NOMO-1 (cell line): ENCODE data around the gene THAP5.
A peak's percentile ranks its signal among the peaks of the same experiment; 100 is the strongest.
"Not testable (repeated sequence)": the region's sequence is repeated elsewhere in the genome, so short reads cannot be mapped to it uniquely, and the experiment has no call there.

Experiments
- DNase-seq, 2 experiments: peaks; one replicate each; lab custom pipeline; 2025; ENCODE audit not compliant: unreplicated experiment in 2 of 2; lab: John Stamatoyannopoulos, UW

THAP5 gene

DNA sequence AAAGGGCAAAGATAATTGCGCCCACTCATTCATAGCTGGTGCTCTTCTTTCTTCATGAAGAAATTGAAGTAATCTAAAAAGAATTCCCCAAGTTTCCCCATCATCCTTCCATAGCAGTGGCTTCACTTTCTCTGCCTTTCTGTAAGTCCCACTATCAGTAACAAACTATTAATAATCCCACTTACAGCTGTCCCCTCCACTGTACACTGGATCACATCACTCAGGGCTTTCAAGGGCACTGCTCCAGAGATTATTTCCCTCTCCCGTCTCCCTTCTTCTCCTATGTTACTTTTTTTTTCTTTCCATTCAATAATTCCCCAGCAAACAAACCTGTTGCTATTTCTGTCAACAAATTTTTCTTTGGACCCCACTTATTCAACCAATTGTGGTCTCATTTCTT is 16.3 kb upstream of the THAP5 start:
- no peak for DNase-seq

DNA sequence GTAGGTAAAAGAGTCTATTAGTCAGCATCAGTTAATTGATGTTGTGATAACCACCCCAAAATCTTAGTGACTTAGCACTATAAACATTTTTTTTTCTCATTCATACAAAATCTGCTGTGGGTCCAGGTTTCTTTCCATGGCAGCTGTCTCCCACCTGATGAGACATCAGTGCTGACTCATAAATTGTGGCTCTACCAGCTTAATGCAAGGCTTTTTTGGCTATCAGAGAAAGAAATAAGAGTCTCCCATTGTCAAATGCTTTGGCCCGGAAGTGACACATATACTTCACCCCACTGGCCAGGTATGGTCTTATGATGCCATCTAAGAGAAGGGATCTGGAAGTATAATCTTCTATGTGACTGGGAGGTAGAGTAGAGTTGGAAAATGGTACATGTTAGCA is 14.7 kb upstream of the THAP5 start:
- no peak for DNase-seq

DNA sequence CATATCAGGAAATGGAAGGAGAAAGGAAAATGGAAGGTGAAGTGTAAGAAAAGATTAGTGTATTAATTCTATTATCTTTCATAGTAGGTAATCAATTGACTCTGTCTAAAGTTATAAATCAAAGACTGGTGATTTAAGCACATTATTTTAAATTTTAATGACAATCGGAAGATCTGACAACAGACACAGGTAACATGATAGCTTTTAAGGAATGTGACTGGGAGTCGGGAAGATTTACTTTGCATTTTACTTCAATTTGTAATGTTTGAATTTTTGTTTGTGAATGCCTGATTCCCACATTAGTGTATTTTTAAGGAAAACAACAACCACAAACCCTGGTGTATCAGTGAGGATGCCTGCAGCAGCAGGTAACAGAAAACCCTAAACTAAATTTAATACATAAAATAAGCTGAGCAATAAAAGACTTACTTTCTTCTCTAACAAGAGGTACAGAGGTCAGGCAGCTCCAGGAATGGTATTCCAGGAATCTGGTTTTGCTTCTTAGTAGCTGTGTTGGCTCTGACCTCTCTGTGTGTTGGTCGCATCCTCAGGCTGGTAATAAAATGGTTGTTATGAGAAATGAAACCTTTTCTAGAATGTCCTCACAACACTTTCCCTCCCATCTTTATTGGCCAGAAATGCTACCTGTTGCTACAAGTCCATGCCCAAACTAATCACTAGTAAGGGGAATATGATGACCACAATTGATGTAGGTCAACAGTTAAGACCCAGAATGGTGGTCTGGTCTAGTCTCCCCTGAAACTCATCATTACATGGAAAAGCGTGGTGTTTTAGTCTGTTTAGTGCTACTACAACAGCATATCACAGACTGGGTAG is 12.4 kb upstream of the THAP5 start:
- DNase-seq = no peak

DNA sequence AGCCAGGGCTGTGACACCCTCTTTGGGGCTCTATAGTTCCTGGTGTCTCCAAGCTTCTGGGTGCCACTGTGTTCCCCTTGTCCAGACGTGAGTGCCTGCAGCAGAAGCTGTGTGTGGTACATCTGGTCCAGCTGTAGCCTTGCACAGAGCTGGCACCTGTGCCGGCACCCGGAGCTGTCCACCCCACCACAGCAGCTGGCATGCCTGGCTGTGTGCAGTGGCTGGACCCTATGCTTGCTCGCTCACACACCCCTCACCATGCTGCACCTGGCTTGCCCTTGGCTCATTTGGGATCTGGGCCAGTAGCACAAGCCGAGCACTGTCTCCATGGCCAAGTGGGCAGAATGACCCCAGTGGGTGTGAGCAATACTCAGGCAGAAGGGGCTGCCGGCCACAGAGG is 10.8 kb upstream of the THAP5 start:
- DNase-seq = no peak

DNA sequence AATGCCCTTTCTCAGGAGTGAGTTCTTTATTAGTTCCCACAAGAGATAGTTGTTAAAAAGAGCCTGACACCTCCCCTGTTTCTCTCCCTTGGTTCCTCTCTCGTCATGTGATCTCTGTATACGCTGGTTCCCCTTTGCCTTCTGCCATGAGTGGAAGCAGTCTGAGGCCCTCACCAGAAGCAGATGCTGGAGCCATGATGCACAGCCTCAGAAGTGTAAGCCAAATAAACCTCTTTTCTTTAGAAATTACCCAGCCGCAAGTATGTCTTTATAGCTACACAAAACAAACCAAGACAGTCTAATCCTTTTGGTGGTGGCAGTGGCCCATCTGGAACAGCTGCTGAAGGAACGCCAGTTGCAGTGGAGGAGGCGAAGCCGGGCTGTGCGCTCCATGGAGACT is 9.4 kb upstream of the THAP5 start:
- DNase-seq = no peak

DNA sequence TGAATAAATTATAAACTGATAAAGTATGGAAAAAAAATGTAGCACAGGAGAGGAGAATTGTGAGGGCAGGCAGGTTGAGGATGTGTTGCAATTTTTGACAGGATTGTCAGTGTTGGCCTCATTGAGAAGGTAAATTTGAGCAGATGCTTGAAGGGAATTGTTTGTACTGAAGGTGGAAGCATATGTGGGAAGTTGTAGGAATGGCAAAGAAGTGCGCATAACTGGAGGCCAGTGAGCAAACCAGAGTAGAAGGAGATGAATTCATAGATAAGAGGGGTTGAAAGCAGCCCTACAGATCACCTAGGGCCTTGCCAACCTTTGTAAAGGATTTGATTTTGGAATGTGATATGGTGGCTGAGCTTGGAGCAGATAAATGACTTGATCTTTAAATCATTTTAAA is 6.6 kb upstream of the THAP5 start:
- DNase-seq = no peak

DNA sequence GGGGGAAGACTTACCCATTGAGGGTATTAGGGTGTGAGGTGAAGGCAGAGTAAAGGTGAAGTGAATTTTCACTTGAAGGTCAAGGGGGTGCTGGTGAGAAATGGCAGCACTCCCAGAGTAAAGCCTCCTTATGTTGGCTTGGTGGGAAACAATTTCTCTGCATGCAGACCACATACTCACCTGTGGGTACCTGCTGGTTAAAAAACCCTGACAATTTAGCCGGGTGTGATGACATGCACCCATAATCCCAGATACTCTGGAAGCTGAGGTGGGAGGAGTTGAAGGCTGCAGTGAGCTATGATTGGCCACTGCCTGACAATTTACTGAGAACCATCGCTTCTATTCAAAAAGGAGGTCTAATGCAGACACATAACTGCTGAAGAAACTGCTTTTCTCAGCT is 5.7 kb upstream of the THAP5 start:
- no peak for DNase-seq

DNA sequence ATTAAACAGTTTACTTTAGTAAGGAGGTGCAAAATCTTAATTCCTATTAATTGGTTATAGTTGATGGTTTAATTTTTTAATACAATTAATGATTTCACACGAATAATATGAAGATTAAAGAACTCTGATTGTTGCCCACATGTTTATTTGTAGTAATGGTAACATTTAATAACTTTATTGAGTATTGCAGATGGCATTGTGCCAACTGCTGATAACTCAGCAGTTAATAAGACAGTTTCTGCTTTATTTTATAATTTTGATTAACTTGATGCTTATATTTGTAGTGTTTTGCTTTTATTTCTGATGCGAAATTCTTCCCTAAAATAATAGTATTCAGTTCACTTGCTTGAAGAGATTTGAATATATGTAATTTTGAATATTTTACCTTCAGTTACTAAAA is 3.0 kb upstream of the THAP5 start:
- DNase-seq = no peak

DNA sequence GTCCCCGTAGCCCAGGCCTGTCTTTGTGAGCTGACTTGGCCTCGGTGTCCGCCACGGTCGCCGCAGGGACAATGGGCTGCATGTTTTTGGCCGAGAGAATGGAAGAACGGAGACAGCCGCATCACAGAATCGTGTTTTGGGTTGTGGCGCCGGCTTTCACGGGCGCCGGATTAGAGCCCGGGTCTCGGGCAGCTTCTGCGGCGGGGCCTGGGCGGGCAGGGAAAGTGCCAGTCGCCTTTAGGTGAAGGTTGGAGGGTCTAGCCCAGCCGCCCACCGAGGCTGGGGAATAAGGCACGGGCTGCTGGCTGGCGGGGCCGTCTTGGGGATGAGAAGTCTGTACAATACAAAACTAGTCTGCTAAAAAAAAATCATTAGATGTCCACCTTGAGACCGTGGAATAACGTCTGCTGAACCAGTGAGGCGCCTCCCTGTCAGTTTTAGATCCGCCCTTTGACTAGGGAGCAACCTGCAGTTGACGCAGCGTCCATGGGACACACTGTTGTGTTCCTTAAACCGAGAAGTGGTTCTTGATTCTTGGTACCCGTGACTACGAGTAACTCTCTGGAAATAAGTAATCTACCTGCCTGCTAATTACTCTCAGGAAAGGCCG is 745 bp upstream of the THAP5 start:
- peak in 1 of 2 experiments; percentile 1 for DNase-seq

DNA sequence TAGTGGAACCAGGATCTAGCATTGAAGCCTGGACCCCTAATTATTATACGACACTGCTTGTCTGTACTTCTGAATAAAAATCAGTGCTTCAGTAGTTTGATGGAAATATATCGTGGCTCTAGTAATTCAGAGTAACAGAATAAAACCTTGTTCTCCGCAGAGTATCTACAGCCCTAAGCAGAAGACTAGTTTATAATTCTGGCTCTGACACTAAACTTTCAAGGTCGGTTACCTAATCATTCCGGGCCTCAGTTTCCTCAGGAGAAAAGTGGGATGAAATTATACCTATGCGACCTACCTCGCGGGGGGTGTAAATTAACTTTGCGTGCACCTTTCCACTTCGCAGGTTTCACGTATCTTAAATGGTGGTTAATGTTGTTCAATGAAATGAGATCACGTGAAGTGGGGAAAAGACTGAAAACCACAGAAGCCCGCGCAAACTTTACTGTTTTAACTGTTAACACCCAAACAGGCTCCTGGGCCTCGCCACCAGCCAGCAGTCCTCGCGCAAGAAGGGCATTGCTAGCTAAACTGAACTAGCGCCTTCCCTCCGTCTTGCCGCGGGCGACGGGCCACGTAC is 615 bp downstream of the THAP5 start:
- DNase-seq = peak in 1 of 2 experiments; percentile 22

DNA sequence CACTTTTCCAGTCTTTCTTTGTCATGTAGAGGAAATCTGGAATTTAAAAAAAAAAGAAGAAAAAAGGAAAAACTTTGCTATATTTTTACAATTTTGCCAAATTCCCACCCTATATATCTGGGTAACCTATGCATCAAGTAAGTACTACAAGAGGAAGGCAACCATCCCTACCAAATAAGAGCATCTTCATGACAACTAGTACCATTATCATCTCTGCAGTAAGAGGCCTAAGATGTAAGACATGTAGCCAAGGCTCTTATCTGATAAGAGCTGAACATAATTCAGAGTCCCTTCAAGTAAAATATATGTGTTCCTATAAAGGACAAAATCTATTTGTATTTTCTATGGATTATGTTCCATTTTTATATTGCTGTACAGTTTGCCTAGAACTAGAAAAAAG is 3.5 kb downstream of the THAP5 start:
- no peak for DNase-seq

DNA sequence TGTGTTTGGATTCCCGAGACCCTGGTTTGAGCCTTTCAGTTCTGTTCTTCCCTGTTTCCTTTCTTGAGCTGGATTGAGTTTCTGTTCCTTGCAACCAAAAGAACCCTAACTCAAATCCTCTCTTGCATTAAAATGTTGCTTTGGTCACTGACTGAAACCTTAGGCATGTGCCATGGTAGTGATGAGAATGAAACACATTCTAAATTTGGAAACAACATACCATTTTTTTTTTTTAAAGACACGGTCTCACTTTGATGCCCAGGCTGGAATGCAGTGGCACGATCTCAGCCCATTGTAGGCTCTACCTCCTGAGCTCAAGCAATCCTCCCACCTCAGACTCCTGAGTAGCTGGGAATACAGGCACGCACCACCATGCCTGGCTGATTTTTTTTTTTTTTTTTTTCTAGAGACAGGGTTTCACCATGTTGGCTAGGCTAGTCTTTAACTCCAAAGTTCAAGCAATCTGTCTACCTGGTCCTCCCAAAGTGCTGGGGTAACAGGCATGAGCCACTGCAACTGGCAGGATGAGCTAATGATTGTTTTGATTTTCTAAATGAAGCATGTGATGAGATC is 8.4 kb downstream of the THAP5 start:
- no peak for DNase-seq

DNA sequence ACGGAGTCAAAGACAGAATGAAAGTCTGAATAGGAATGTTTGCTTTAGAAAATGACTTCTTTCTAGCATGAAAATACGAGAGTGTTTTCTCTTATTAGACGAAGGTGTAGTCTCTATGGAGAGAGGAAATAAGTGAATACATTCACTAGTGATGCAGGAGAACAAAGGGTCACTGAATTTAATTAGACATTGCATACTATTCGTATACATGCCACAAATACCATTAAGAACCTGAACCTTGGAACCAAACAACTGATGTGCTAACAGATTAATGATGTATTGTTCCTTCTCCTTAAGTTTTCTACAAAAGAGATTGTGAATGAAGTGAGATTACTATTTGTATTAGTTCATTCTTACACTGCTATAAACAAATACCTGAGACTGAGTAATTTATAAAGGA is 10.3 kb downstream of the THAP5 start:
- DNase-seq = no peak

DNA sequence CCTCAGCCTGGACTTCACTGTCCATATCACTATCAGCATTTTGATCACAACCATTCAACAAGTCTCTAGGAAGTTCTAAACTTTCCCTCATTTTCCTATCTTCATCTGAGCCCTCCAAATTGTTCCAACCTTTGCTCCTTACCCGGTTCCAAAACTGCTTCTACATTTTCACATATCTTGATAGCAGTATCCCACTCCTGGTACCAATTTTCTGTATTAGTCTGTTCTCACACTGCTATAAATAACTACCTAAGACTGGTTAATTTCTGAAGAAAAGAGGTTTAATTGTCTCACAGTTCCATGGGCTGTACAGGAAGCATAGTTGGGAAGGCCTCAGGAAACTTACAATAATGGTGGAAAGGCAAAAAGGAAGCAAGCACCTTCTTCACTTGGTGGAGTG is 11.9 kb downstream of the THAP5 start:
- no peak for DNase-seq

DNA sequence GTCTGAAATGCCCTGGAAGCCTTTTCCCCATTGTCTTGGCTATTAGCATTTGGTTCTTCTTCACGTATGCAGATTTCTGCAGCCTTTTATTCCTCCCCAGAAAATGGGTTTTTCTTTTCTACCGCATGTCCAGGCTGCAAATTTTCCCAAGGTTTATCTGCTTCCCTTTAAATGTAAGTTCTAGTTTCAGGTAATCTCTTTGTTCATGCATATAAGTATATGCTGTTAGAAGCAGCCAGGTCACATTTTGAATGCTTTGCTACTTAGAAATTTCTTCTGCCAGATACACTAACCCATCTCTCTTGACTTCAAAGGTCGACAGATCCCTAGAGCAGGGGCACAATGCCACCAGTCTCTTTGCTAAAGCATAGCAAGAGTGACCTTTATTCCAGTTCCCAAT is 12.3 kb downstream of the THAP5 start:
- DNase-seq = no peak

DNA sequence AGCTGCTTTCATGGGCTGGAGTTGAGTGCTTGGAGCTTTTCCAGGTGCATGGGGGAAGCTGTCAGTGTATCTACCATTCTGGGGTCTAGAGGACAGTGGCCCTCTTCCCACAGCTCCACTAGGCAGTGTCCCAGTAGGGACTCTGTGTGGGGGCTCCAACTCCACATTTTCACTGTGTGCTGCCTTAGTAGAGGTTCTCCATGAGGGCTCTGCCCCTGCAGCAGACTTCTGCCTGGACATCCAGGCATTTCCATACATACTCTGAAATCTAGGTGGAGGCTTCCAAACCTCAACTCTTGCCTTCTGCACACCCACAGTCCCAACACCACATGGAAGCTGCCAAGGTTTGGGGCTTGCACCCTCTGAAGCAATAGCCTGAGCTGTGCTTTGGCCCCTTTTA is 12.8 kb downstream of the THAP5 start:
- DNase-seq = not testable (repeated sequence)

DNA sequence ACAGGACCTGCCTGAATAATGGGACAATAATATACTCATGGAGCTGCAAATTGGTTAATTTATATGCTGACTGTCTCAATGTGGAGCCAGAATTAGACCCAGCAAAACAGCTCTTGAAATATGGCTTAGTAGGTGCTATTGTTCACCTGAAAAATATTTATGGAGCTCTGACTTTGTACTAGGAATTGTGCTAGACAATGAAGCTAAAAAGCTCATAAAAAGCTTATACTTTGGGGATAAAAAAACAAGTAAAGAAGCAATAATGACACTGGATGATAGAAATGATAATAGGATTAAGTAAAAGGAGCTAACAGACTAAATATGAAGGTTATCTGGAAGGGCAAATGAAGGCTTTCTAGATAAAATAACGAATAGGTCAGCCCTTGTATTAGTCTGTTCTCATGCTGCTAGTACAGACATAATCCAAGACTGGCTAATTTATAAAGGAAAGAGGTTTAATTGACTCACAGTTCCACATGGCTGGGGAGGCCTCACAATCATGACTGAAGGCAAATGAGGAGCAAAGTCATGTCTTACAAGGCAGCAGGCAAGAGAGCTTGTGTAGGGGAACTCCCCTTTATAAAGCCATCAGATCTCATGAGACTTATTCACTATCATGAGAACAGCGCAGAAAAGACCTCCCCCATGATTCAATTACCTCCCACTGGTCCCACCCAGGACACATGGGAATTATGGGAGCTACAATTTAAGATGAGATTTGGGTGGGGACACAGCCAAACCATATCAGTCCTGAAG is 21.2 kb downstream of the THAP5 start:
- not testable (repeated sequence) for DNase-seq

DNA sequence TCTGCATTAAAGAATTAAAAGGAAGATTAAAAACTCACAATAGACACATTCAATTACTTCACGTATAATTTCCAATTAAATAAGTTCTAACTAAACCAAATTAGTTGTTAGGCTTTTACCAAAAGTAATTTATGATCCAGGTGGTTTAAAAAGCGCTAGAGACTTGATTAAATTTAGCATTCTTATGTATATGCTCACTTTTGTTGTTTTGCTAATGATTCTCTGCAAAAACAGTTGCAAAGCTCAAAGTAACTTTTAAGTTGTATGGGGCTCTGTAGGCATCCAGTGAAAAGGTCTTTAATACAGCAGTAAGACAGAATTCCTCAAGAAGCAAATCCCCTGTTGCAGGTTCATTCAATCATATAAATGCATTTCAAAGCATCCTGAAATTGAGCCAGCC is 28.0 kb downstream of the THAP5 start:
- no peak for DNase-seq

DNA sequence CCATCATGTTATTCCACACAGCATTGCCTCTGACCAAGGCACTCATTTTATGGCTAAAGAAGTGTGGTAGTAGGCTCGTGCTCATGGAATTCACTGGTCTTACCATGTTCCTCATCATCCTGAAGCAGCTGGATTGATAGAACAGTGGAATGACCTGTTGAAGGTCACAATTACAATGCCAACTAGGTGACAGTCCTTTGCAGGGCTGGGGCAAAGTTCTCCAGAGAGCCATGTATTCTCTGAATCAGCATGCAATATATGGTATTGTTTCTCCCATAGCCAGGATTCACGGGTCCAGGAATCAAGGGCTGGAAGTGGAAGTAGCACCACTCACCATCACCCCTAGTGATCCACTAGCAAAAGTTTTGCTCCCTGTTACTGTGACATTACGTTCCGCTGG is 30.8 kb downstream of the THAP5 start:
- not testable (repeated sequence) for DNase-seq

DNA sequence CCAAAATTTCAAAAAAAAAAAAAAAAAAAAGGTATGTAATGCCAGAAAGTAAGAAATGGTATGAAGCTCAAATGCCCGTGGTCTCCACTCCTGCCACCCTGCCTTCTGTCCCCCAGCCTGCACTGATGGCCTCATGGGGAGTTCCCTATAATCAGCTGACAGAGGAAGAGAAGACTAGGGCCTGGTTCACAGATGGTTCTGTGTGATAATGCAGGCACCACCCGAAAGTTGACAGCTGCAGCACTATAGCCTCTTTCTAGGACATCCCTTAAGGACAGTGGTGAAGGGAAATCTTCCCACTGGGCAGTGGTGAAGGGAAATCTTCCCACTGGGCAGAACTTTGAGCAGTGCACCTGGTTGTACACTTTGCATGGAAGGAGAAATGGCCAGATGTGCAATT is 31.3 kb downstream of the THAP5 start:
- DNase-seq = not testable (repeated sequence)

DNA sequence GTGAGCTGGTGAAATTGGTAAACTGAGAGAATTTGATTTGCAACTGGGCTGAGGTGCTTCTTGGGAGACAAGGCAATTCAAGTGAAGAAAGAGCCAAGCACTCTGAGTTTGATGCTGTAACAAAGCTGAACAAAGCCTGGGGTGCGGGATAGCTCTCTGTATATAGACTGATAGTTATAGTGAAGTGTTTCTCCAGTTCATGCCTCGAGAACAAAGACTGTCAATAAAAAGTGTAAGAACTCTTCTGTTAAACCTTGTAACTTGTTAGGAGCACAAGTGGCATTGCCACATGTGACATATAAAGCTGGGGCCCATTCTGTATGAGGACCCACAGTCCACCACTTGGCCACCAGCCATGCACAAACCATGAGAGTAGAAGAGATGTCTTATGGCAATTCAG is 32.3 kb downstream of the THAP5 start:
- DNase-seq = no peak
